ENCODE measurements around the gene LUC7L3. TPM values are rescaled to one million over a fixed set of nuclear protein-coding genes. Genes with fewer than 3 reads are reported as not detected.
A peak's percentile ranks its signal among the peaks of the same experiment; 100 is the strongest.

LUC7L3 gene
- total RNA-seq, 2 donors from 2014 or later = 71.2 to 85.6 TPM

DNA sequence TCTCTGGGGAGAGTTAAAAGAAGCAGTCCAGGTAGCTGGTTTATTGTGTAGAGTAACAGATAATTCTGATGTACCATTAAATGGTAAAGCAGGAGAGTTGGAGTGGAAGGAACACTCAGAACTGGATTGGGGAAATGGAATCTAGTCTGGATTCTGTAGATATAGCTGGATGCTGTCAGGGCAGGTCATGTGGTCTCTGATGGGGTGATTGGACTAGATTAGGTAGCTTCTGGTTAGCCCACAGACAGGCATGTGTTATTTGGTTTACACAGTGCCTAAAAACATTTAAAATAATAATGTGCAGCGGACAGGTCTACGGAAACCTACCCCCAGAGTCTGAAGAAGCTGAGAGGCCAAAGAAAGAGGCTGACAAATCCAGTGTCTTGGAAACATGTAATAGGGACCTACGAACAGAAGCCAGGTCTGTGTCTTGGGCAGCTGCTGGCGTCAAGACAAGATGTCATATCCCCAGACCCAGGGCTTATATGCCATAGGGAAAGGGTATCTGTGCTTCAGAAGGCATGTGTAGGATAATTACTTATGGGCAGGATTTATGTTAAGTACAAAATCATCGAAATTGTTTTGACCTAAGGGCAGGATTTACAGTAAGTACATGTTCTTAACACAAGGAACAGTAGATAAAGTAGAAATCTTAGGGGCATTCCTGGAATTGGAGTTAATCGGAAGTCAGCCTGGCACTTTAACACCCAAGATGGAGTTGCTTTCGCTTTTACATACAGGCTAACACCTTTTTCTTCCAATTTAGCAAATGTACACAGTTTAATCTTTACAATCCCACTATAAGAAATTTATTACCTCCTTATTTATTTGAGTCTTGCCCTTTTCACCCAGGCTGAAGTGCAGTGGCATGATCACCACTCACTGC, 12.4 kb downstream of the LUC7L3 start:
- intact Hi-C loops (cut with DNase I) = no loop called here
- peak overlapping the region in 2 of 4 donors; percentile 0 to 39 for H3K27ac ChIP-seq

DNA sequence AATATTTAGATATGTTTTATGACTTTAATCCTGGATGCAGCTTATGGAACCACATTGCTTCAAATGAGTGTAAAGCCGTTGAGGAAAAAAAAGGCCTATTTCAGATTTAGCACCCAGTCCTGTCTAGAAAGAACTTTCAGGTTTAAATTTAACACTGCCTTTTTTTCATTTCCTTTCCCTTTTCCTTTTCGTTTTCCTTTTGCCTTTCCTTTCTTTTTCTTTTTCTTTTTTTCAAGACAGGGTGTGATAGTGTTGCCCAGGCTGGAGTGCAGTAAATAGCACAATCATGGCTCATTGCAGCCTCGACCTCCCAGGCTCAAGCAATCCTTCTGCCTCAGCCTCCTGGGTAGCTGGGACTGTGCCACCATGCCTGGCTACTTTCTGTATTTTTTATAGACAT, 15.9 kb downstream of the LUC7L3 start:
- Histone ChIP-seq H3K36me3 (replicated peaks in 1 of 2; ENCODE audit: insufficient read depth in 1 of 2, low read depth in 2 of 2) (peaks cover 0 to 4% of the 10 kb centered on the region in 2 donors), H3K27ac (no peak overlapping the region), H3K27me3 (no peaks in the 10 kb centered on the region), H3K4me3 (no peak overlapping the region), H3K4me1 (peaks cover 49% of the 10 kb centered on the region), H3K9me3 (no peaks in the 10 kb centered on the region)
- no peak for DNase-seq
- WGBS, 2 donors = 81 to 89% methylated on average over 3 of the region's 3 CpGs
- ATAC-seq = no peak
- TF ChIP-seq, protein P1, sequence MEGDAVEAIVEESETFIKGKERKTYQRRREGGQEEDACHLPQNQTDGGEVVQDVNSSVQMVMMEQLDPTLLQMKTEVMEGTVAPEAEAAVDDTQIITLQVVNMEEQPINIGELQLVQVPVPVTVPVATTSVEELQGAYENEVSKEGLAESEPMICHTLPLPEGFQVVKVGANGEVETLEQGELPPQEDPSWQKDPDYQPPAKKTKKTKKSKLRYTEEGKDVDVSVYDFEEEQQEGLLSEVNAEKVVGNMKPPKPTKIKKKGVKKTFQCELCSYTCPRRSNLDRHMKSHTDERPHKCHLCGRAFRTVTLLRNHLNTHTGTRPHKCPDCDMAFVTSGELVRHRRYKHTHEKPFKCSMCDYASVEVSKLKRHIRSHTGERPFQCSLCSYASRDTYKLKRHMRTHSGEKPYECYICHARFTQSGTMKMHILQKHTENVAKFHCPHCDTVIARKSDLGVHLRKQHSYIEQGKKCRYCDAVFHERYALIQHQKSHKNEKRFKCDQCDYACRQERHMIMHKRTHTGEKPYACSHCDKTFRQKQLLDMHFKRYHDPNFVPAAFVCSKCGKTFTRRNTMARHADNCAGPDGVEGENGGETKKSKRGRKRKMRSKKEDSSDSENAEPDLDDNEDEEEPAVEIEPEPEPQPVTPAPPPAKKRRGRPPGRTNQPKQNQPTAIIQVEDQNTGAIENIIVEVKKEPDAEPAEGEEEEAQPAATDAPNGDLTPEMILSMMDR (IDR thresholded peaks at IDR 0.05) = no peak
- no peak for TF ChIP-seq POLR2A (IDR thresholded peaks at IDR 0.05)
- intact Hi-C loops (cut with DNase I) = no loop called here

More for the DNA sequence above, 12.4 kb downstream of the LUC7L3 start:
- H3K9me3 ChIP-seq = no peaks in the 10 kb centered on the region
- H3K36me3 ChIP-seq (replicated peaks in 1 of 2; ENCODE audit: insufficient read depth in 1 of 2, low read depth in 2 of 2) = no peaks in the 10 kb centered on the region
- 52 to 68% methylated on average over 7 of the region's 7 CpGs for WGBS, 2 donors
- no peaks in the 10 kb centered on the region for H3K27me3 ChIP-seq
- DNase-seq = no peak
- TF ChIP-seq, protein P1 (IDR thresholded peaks at IDR 0.05) = no peak
- TF ChIP-seq POLR2A (IDR thresholded peaks at IDR 0.05) = no peak
- no peak overlapping the region for H3K4me3 ChIP-seq
- no peak for ATAC-seq
- peaks cover 70% of the 10 kb centered on the region for H3K4me1 ChIP-seq

DNA sequence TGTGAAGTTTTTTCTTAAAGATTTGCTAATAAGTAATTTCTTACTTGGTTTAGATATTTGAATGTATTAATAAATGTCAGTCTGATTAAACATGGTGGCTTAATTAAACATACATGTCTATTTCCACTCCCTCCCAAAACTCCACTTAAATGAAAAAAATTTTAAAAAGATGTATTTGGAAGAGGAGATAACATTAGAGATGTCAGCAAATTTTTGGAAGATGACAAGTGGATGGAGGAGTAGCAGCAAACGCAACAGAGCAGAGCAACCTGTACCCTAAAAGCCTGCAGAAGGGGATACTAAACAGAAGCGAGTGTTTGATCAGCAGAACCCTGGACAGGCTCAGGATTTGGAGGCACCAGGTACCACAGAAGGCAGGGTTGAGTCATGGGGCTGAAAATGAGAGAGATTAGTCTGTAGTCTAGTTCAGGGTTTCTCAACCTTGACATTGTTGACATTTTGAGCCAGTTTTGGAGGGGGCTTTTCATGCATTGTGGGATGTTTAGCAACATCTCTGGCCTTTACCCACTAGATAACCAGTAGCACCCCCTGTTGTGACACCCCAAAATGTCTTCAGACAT, 17.8 kb downstream of the LUC7L3 start:
- ATAC-seq (no peak), DNase-seq (no peak)
- no peak overlapping the region for H3K27ac ChIP-seq
- no peak for TF ChIP-seq POLR2A (IDR thresholded peaks at IDR 0.05)
- TF ChIP-seq, protein P1 (IDR thresholded peaks at IDR 0.05) = no peak
- intact Hi-C loops (cut with DNase I) = no loop called here
- no peaks in the 10 kb centered on the region for H3K27me3 ChIP-seq
- H3K4me3 ChIP-seq = no peak overlapping the region
- H3K36me3 ChIP-seq (replicated peaks in 1 of 2; ENCODE audit: insufficient read depth in 1 of 2, low read depth in 2 of 2) = peaks cover 0 to 16% of the 10 kb centered on the region in 2 donors
- H3K4me1 ChIP-seq = peaks cover 30% of the 10 kb centered on the region
- WGBS, 2 donors = 88 to 89% methylated on average over 2 of the region's 2 CpGs
- H3K9me3 ChIP-seq = no peaks in the 10 kb centered on the region

DNA sequence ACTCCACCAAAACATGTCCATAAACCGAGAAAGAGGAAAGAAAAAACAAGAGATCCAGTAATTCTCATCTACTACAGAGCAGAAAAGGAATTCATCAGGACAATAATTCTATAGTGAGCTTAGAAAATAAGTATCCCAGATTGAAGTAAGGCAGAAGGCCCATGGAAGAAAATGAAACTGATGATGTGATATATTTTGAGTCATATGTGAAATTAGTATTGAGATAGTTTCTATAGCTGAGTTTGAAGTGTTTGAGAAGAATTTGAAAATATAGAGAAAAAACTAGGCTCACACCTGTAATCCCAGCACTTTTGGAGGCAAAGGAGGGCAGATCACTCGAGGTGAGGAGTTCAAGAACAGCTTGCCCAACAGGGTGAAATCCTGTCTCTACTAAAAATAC, 19.7 kb downstream of the LUC7L3 start:
- Histone ChIP-seq H3K9me3 (no peaks in the 10 kb centered on the region), H3K27me3 (no peaks in the 10 kb centered on the region), H3K4me1 (peaks cover 24% of the 10 kb centered on the region), H3K36me3 (replicated peaks in 1 of 2; ENCODE audit: insufficient read depth in 1 of 2, low read depth in 2 of 2) (peaks cover 0 to 32% of the 10 kb centered on the region in 2 donors), H3K4me3 (no peak overlapping the region), H3K27ac (no peak overlapping the region)
- intact Hi-C loops (cut with DNase I) = no loop called here
- DNase-seq (no peak), ATAC-seq (no peak)
- TF ChIP-seq, protein P1 (IDR thresholded peaks at IDR 0.05) = no peak
- no peak for TF ChIP-seq POLR2A (IDR thresholded peaks at IDR 0.05)
- 66 to 90% methylated on average over 2 of the region's 2 CpGs for WGBS, 2 donors

Data from body of pancreas (tissue), 4 donors.